SKM-1 (cell line): ENCODE measurements around the gene MYH13.
"Not testable (repeated sequence)": the region's sequence is repeated elsewhere in the genome, so short reads cannot be mapped to it uniquely, and the experiment has no call there.

Experiments
- DNase-seq: peaks from one replicate; lab custom pipeline; 2025; ENCODE audit not compliant: unreplicated experiment; lab: John Stamatoyannopoulos, UW

The MYH13 gene

DNA sequence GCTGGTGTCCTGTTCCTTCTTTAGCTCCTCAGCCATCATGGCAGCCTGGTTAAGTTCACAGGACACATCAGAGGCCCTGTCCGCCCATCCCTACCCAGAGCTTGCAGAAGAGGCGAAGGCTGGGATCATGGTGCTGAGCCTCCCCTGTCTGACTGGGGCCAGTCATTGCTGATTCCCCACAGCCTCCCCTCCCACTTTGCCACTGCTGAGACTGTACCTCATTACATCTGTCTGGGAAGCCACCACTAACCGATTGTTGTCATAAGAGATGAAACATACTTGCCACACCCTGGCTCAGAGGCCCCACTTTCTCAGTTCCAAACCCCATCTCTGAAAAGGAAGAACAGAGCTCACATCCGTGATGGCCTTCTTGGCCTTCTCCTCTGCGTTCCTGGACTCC, 66.2 kb downstream of the MYH13 start:
- no peak for DNase-seq

DNA sequence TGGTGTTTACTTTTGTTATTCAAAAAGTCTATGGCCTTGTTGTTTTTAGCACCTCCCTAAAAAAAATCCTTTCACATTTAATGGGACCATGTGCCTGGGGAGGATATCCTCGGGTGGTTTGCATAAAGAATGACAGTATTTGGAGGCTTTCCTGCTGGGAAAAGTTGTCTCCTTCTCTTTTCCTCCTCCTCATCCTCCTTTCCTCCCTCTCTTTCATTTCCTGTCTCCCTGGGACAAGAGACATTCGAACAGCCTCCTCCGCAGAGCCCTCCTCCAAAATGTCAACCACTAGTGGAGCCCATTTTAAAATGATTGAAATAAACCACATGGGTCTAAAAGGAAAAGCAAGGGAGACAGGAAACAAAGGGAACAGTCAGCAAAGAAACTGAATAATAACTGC, 67.4 kb downstream of the MYH13 start:
- no peak for DNase-seq

DNA sequence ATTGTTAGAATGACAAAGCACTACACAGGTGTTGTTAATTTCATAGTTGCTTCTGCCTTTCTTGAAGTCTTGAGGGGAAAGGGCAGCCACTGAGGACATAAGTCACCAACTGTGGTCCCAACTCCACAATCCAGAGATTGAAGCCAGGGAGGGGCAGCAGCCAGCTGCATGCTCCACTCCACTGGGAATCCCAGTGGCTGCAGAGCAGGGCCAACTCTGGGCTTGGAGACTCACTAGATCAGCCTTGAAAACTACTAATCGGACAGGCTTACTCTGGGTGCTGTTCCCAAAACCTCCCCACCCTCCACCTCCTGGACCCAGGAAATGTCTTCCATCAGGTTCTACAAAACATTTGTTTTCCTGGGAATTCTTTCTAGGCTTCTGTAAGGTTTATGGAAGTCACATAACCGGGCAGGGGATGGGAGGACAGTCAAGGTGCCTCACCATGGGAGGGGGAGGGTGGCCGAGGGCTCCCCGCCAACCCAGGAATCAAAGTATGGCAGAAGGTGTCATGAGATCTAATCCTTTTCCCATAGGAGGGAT, 68.0 kb downstream of the MYH13 start:
- no peak for DNase-seq

DNA sequence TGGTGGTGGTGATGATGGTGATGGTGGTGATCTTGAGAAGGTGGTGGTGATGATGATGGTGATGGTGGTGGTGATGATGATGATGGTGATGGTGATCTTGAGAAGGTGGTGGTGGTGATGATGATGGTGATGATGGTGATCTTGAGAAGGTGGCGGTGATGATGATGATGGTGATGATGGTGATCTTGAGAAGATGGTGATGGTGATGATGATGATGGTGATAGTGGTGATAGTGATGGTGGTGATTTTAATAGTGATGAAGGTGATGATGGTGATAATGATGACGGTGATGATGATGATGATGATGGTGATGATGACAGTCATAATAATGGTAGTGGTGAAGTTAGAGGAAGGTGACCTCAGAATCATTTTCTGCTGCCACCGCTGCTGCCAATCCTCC, 75.1 kb downstream of the MYH13 start:
- DNase-seq = no peak

DNA sequence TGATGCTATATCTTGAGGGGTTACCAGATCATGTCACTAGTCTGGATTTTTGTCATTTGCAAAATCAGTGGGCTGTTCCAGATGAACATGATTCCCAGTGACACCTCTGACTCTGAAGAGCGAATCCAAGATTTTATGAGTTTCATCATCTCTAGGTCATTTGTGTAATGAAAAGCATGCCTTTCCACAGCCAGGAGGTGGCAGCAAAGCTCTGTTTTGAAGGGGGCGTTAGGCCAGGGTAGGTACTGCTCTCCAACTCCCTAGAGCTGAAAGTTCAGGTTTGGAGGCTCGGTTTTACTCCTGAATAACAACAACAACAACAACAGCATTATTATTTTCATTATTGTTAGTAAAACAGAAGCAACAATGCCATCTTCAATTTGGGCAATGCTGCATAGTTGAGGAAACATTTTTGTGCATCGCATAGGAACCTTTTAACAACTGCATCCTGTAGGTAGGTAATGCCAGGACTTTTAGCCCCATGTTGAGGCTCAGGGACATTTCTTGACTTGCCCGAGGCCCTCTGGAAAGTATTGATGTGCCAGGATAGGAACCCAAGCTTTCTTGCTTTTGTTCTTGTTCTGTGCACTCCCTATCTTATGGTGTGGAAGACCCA, 77.0 kb downstream of the MYH13 start:
- DNase-seq = peak; percentile 18

DNA sequence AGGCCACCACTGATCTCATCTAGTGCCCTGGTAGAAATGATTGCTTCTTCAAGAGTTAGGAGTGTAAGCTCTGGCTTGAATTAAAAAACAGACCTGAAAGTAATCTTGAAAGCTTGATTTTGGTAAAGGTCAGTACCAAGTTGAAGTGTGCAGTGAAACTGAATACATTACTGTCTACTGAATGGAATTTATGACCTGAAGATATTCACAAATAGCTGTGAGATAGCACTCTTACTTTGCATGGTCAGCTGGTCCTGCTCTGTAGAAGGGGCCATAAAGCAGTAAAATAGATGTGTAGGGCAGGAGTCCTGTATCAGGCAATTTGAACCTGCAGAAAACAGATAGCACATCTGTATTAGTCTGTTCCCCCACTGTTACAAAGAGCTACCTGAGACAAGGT, 78.6 kb downstream of the MYH13 start:
- no peak for DNase-seq

DNA sequence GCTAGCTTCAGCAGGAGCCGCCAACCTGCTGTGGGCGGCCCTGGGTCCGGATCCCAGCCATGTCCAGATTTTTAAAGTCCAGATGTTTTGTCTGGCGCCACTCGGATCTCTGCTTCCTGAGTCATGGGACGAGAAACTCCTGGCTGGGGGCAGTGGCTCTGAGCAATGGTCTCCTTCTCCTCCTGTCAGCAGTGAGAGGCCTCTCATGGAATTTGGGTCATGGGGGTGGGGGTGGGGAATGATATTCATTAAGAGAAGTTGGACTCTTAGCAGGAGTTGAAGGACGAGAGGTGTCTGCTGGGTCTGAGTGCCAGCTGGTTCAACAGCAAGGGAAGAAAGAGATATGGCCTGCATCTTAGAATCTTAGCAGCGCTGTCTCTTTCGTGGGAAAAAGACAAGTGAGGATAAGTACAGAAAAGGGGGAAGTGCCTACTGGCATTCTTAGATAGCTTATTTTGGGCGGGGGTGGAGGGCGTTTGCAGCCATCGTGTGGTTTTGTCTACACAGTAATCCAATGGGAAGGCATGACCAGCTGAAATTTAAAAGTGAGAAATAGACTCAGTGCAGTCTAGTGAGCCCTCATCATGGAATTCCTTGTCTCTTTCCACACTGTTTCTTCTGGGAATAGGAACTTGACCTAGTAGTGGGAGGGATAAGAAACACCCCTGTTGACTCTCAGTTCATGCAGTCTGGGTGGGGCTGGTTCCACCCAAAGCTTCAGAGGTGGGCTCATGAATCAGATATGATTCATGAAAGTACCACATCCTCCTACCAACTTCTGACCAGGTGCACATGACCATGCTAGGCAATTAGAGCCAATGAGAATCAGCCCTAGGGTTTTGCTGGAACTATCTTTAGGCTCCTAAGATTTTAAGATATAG, 80.5 kb downstream of the MYH13 start:
- no peak for DNase-seq

DNA sequence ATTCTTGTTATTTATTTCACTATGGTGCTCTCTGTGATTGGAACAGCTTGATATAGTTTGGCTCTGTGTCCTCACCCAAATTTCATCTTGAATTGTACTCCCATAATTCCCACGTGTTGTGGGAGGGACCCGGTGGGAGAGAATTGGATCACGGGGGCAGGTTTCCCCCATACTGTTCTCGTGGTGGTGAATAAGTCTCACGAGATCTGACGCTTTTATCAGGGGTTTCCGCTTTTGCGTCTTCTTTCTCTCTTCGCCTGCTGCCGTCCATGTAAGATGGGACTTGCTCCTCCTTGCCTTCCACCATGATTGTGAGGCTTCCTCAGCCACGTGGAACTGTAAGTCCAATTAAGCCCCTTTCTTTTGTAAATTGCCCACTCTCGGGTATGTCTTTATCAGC, 81.2 kb downstream of the MYH13 start:
- DNase-seq = not testable (repeated sequence)

DNA sequence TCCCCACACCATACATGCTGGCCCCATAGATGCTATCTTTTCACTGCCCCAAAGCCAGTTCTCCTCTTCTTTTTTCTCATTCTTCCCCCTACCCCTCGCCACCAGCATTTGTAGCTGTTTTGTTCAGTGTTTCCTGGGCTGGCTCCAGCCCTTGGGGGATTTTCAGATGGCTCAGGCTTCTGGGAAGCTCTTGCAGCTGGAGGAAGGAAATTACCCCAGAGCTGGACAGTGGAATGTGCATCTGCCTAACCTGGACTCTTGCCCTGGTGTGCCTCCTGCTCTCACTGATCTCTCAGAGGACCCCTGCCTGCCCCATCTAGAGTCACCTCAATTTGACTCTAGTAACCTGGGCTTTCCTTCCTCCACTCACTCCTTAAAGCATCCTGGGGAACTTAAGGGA, 82.8 kb downstream of the MYH13 start:
- no peak for DNase-seq

DNA sequence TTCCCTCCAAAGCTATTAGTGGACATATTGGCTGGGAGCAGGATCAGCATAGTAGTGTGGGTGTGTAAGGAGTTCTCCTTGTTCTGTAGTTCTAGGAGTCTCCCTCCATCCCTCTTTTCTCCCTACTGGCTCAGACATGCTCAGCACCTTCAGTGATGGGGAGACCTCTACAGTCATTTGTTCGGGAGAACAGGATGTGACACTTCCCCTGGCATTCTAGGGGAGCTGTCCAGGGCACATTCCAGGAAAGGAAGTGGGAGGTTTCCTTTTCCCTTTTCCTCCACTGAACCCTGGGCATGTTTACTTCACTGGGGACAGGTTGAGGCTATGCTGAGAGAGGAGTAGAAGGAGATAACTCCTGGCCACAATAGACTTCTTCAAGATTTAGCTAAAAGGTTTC, 86.5 kb downstream of the MYH13 start:
- no peak for DNase-seq

DNA sequence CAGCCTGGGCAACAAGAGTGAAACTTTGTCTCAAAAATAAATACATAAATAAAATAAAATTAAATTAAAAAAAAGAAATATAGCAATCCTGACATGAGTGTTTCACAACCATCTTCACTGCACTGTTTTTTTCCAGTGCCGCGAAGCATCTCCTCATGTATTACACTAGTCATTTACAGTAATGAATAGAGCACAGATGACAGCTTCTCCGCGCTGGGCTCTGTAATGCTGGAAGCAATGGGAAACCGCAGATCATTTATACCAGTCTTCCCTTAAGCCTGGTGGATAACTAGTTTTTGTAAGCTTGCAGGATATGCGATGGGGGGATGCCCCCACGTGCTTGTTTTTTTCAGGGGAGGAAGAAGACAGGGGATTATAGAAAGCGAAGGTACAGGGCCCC, 86.9 kb downstream of the MYH13 start:
- DNase-seq = no peak

DNA sequence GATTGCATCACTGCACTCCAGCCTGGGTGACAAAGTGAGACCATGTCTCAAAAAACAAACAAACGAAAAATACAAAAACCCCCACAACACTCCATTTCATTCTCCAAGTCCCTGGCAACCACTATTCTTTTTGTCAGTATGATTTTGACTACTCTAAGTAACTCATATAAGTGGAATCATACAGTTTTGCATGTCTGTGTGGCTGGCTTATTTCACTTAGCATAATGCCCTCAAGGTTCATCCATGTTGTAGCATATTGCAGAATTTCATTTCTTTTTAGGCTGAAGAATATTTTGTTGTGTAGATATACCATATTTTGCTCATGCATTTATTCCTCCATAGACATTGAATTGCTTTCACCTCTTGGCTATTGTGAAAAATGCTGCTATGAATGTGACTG, 92.7 kb downstream of the MYH13 start:
- no peak for DNase-seq

DNA sequence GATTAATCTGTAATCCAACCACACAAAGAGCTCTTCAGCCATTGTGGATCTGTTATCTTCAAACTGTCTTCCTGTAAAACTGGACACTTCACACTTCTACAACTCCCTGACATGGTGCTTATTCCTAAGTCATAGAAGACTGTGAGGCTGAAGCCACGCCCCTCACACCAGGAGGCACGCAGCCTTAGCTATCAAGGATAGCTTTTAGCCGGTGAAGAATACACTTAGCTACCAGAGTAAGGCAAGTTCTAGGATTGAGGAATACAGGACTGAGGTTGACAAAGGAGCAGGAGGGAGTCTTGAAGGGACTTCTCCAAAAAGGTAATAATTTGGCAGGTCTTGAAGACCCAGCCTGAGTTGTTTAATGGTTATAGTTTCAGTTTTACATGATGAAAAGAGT, 94.6 kb downstream of the MYH13 start:
- no peak for DNase-seq

DNA sequence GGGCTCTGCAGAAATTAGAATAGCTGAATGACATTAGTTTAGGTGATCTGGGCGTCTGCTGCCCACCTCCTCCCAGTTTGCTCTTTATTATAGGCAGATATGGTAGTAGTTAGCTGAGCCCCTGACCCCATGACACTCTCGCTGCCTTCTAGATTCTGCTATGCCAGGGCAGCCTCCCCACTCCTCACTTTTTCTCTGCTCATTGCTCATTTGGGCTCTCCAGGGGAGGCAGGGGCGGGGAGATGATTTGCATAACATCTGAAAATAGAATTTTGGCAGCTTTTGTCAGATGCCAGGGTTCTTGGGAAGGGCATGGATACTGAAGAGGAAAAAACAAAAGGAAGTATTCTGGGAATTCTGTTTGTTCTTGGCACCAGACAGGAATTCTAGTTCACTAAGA, 96.4 kb downstream of the MYH13 start:
- DNase-seq = no peak

DNA sequence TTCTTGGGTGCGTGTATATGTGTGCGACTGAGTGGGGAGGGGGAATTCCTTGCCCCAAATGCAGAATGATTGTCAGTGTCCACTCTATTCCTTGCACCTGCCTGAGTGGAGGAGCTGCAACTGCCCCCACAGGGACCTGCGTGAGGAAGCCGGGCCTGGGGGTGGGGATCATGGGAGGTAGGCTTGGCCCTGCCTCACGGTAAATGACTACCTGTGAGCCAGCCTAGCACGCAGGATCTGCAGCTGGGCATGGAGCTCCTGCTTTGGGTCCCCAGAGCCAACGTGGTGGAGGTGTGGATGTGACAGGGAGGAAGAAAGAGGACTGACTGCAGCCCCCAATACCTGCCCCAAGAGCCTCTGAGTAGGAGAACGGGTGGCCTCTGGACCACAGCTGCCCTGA, 97.4 kb downstream of the MYH13 start:
- no peak for DNase-seq

DNA sequence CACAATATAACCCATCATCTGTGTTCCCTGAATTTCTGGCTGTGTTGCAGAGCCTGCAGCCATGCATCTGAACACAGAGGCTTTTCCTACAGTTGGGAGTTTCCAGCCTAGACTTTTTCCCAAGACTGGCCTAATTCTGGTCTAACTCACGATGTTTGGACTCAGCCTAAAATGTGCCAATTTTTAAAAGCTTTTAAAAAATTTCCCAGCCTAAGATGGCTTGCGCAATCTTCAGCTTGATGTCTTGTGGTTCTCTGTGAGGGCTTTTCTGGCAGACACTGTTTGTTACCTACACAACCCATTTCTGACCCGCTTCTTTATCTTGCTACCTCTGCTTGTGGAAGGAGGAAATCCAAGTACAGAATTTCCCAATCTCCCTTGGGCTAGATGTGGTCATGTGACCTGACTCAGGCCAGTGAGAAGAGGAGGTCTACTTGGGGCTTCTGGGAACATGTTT, 101.7 kb downstream of the MYH13 start:
- DNase-seq = no peak

DNA sequence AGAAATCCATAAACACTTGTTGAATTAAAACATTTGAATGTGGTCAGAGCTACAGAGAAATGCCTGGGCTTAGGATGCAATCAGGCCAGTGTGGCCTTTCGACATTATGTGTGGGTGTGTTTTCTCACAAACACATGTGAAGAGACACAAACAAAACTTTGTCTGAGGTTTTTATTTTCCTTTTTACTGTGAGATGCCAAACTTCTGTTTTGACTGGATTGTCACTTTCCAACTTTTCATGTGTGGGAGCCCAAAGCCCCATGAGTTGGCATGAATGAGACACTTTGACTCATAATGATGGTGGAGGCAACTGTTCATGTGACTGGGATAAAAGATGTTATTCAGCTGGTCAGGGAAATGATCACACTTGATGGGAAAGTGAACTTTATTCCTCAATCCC, 102.5 kb downstream of the MYH13 start:
- DNase-seq = no peak

DNA sequence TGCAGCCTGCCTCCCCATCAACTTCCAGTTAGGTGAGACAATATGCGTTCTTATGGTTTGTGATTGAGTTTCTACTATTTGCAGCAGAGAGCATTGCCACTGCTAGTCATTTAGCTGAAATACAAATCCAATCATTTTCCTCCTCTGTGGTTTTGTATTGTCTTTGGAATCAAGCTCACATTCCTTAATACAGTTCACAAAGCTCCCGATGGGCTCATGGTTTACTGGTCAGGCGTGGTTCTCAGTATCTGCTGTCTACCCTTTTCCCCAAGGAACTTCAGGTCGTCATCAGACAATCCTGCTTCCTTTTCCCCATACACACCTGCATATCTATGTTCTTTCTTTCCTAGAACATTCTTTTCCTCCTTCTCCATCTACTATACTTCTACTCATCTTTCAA, 104.8 kb downstream of the MYH13 start:
- no peak for DNase-seq

DNA sequence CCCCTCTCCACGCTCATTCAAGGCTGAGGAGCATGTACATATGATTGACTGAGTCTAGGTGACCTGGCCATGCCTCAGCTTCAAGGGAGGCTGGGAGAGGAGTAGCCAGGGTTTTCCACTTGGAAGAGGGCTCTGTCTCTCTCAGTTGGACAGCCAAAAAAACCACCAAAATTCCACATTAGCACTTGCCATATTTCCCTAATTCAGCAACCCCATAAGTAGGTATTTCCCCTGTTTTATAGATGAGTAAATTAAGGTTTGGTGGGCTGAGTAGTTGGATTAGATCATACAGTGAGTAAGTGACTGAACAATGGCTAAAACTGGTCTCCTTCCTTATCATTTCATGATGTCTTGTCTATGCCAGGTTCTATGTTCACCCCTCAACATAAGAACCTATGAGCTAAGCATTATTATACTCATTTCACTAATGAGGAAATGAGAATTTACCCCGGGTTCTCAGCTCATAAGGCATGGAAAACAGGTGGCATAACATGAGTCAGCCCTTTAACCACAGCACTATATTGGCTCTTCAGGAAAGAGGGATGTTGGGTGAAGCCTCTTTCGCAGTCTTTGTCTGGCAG, 106.4 kb downstream of the MYH13 start:
- DNase-seq = no peak

DNA sequence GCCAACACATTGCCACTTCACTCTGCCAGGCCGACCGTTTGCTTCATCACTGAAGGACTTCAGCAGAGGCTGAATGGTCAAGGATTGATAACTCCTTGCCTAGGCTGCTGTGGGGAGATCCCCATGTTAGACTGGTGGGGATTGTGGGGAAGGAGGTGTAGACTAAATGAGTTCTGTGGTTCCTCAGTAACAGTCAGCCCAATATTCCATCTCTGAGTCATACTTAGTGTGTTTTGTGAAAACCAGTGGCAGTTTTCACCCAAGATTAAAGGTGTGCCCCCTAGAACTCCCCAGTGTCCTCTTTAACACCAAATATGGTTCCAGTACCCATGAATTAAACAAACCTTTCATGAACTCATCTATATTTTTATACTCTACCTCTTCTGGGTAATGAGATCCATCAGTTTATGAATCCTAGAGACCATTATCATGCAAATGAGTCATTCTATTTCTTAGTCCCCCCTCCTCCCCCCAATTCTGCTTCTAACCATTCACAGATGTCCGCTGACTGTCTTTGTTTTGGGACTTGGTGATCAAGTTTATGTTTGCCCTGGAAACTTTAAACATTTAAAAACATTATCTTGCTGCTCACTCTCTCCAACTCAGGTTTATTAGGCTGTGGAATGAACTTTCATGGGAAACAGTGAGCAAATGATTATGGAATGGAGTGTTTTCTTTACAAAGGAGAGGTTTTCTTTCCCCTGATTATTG, 107.6 kb downstream of the MYH13 start:
- DNase-seq = no peak

DNA sequence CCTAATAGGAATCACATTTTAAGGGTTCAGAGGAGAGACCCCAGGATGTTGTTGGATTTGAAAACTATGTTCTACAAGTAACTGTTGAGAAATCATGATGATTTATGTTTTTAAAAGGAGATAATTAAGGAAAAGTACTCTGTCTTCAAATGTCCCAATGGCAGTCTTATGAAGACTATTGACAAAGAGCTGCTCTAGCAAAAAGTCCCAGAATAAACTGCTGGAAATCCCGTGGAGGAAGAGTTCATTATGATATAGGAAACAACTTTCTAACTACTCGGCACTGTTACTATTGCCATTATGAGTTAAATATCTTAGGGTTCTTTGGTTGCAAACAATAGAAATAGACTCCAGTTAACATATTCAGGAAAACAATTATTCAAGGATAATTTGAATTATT, 108.8 kb downstream of the MYH13 start:
- no peak for DNase-seq
